H1 (cell line): ENCODE results near the gene MATN1. TPM values are rescaled to one million over a fixed set of nuclear protein-coding genes. Genes with fewer than 3 reads are reported as not detected.
A peak's percentile ranks its signal among the peaks of the same experiment; 100 is the strongest.

Experiments
- CTCF ChIA-PET: fragments of 300-600 bp; sonication (Branson Sonifier 250); formaldehyde crosslinking; loops from one replicate; lab custom pipeline; 2021; ENCODE audit not compliant: partially characterized antibody; lab: Charles Lee
- POLR2A ChIA-PET: fragments of 300-600 bp; sonication (Branson Sonifier 250); formaldehyde crosslinking; loops from one replicate; lab custom pipeline; 2021; ENCODE audit warnings: inconsistent platforms; ENCODE audit not compliant: partially characterized antibody; lab: Charles Lee
- DNase-seq, 2 experiments: peaks; one replicate each; pipeline versions ENCODE4 v3.0.0 to v3.0.0-alpha.2; 2010 to 2022; ENCODE audit warnings: low spot score in 2 of 2, low read depth in 1 of 2, mixed read lengths in 1 of 2
- FAIRE-seq: peaks from 2 replicates; lab custom pipeline; 2011; peaks lifted over from hg19 to GRCh38; lab: Jason Lieb, UNC
- H2AFZ ChIP-seq: 2 replicates; pipeline ENCODE4 v1.8.1; 2012; ENCODE audit warnings: low read length, inconsistent platforms
- H2AK5ac ChIP-seq: 2 replicates; pipeline ENCODE4 v1.6.1; 2013; ENCODE audit warnings: low read depth, low read length
- H2BK120ac ChIP-seq: replicated peaks from 2 replicates; pipeline ENCODE3; 2013; ENCODE audit warnings: low read depth, low read length, inconsistent platforms
- H2BK12ac ChIP-seq: 2 replicates; pipeline ENCODE4 v1.6.1; 2013; ENCODE audit warnings: low read depth, low read length
- H2BK15ac ChIP-seq: 2 replicates; pipeline ENCODE4 v1.6.1; 2013; ENCODE audit warnings: low read length
- H2BK20ac ChIP-seq: 2 replicates; pipeline ENCODE4 v1.6.1; 2013; ENCODE audit warnings: low read length
- H2BK5ac ChIP-seq: 2 replicates; pipeline ENCODE4 v1.6.1; 2013; ENCODE audit warnings: low read depth, low read length
- H3K14ac ChIP-seq: 2 replicates; pipeline ENCODE4 v1.6.1; 2013; ENCODE audit warnings: inconsistent platforms; ENCODE audit not compliant: insufficient read length
- H3K18ac ChIP-seq: 2 replicates; pipeline ENCODE4 v1.6.1; 2013; ENCODE audit warnings: low read length; ENCODE audit errors: extremely low read depth
- H3K23ac ChIP-seq: 2 replicates; pipeline ENCODE4 v1.6.1; 2013; ENCODE audit warnings: inconsistent platforms; ENCODE audit not compliant: insufficient read length
- H3K23me2 ChIP-seq: 2 replicates; pipeline ENCODE4 v1.6.1; 2013; ENCODE audit warnings: low read depth, low read length
- H3K27ac ChIP-seq: 2 replicates; pipeline ENCODE4 v1.6.1; 2011; ENCODE audit warnings: low read depth, low read length, inconsistent platforms
- H3K27me3 ChIP-seq, 4 experiments: replicated peaks in 1 of 4; 1 replicate in 1 of 4; 2 replicates in 3 of 4; pipeline versions ENCODE4 v1.6.1 to v1.8.1; 2011 to 2013; ENCODE audit warnings: low read length in 3 of 4, mild to moderate bottlenecking in 3 of 4, inconsistent platforms in 2 of 4, mixed read lengths in 2 of 4, moderate library complexity in 1 of 4; ENCODE audit not compliant: control insufficient read depth in 3 of 4, insufficient read depth in 3 of 4; ENCODE audit errors: extremely low read depth in 1 of 4
- H3K36me3 ChIP-seq, 4 experiments: 2 replicates each; pipeline versions ENCODE4 v1.6.1 to v1.8.1; 2011 to 2013; ENCODE audit warnings: mild to moderate bottlenecking in 4 of 4, low read length in 3 of 4, moderate library complexity in 2 of 4, control low read depth in 1 of 4, inconsistent platforms in 1 of 4; ENCODE audit not compliant: insufficient read depth in 4 of 4, control insufficient read depth in 2 of 4
- H3K4ac ChIP-seq: replicated peaks from 2 replicates; pipeline ENCODE3; 2013; ENCODE audit warnings: low read length, low read depth, mixed read lengths, inconsistent platforms; ENCODE audit not compliant: insufficient read length
- H3K4me1 ChIP-seq, 4 experiments: replicated peaks in 1 of 4; 1 replicate in 1 of 4; 2 replicates in 3 of 4; pipeline versions ENCODE4 v1.6.1 to v1.8.1; 2011 to 2013; ENCODE audit warnings: low read length in 3 of 4, inconsistent platforms in 2 of 4, mixed read lengths in 1 of 4; ENCODE audit not compliant: insufficient read depth in 4 of 4, control insufficient read depth in 3 of 4
- H3K4me2 ChIP-seq, 2 experiments: 2 replicates each; pipeline versions ENCODE4 v1.6.1 to v1.8.1; 2011 to 2013; ENCODE audit warnings: low read depth in 2 of 2, low read length in 2 of 2, control low read depth in 1 of 2, inconsistent platforms in 1 of 2, mild to moderate bottlenecking in 1 of 2; ENCODE audit not compliant: insufficient read depth in 1 of 2
- H3K4me3 ChIP-seq, 4 experiments: fragments of 200-600, 300-600 bp in 1 of 4; sonication (generic), shearing (Covaris generic), sonication (Bioruptor Twin) in 1 of 4; 2 replicates each; pipeline versions ENCODE4 v1.5.1 to v1.8.1; 2011 to 2016; ENCODE audit warnings: low read length in 4 of 4, low read depth in 3 of 4, control low read depth in 2 of 4, inconsistent platforms in 2 of 4, mild to moderate bottlenecking in 2 of 4, mixed read lengths in 1 of 4, moderate library complexity in 1 of 4; ENCODE audit not compliant: insufficient read depth in 2 of 4; ENCODE audit errors: extremely low read depth in 1 of 4
- H3K56ac ChIP-seq: replicated peaks from 2 replicates; pipeline ENCODE3; 2013; ENCODE audit warnings: low read depth, mild to moderate bottlenecking, mixed read lengths, low read length, inconsistent platforms; ENCODE audit not compliant: insufficient read length
- H3K79me1 ChIP-seq: 2 replicates; pipeline ENCODE4 v1.6.1; 2013; ENCODE audit warnings: low read depth, low read length, control low read depth
- H3K79me2 ChIP-seq, 2 experiments: 2 replicates each; pipeline versions ENCODE4 v1.6.1 to v1.8.1; 2012 to 2013; ENCODE audit warnings: low read length in 2 of 2, mild to moderate bottlenecking in 2 of 2, inconsistent platforms in 1 of 2; ENCODE audit not compliant: insufficient read depth in 2 of 2, control insufficient read depth in 1 of 2
- H3K9ac ChIP-seq, 4 experiments: replicated peaks in 1 of 4; 1 replicate in 1 of 4; 2 replicates in 3 of 4; pipeline versions ENCODE4 v1.6.1 to v1.8.1; 2011 to 2013; ENCODE audit warnings: low read depth in 3 of 4, low read length in 3 of 4, control low read depth in 2 of 4, mild to moderate bottlenecking in 2 of 4, moderate library complexity in 2 of 4, inconsistent platforms in 1 of 4; ENCODE audit errors: extremely low read depth in 1 of 4
- H3K9me3 ChIP-seq, 2 experiments: 2 replicates each; pipeline versions ENCODE4 v1.6.1 to v1.8.1; 2012 to 2013; ENCODE audit warnings: mild to moderate bottlenecking in 2 of 2, moderate library complexity in 2 of 2, control low read depth in 1 of 2, inconsistent platforms in 1 of 2, low read depth in 1 of 2, low read length in 1 of 2, mixed read lengths in 1 of 2; ENCODE audit not compliant: insufficient read depth in 2 of 2
- H4K20me1 ChIP-seq, 2 experiments: replicated peaks in 1 of 2; 2 replicates each; pipeline versions ENCODE3 to v1.8.1; 2011 to 2013; ENCODE audit warnings: inconsistent platforms in 2 of 2, low read length in 2 of 2, mild to moderate bottlenecking in 1 of 2; ENCODE audit not compliant: insufficient read depth in 2 of 2, control insufficient read depth in 1 of 2
- H4K5ac ChIP-seq: 2 replicates; pipeline ENCODE4 v1.6.1; 2013; ENCODE audit warnings: low read length, low read depth, mixed read lengths, inconsistent platforms; ENCODE audit not compliant: insufficient read length
- H4K8ac ChIP-seq: 2 replicates; pipeline ENCODE4 v1.8.0; 2013; ENCODE audit warnings: mild to moderate bottlenecking, moderate library complexity, low read length, inconsistent platforms; ENCODE audit not compliant: insufficient read depth; ENCODE audit errors: extremely low read depth
- H4K91ac ChIP-seq: replicated peaks from 2 replicates; pipeline ENCODE3; 2013; ENCODE audit warnings: low read length, mixed read lengths, inconsistent platforms; ENCODE audit not compliant: insufficient read length
- BACH1 ChIP-seq: IDR thresholded peaks from 2 replicates; pipeline ENCODE4 v1.6.1; 2012; ENCODE audit warnings: low read length, improper control_type of control experiment
- GTF2F1 ChIP-seq: IDR thresholded peaks from 2 replicates; pipeline ENCODE4 v1.6.1; 2012; ENCODE audit warnings: low read depth, low read length, improper control_type of control experiment, borderline replicate concordance
- JUND ChIP-seq: IDR thresholded peaks from 2 replicates; pipeline ENCODE4 v1.6.1; 2011; ENCODE audit warnings: mild to moderate bottlenecking, improper control_type of control experiment, low read length
- MAFK ChIP-seq: IDR thresholded peaks from 2 replicates; pipeline ENCODE4 v1.6.1; 2012; ENCODE audit warnings: low read depth, mild to moderate bottlenecking, improper control_type of control experiment, low read length
- POLR2A ChIP-seq, 2 experiments: IDR thresholded peaks; 1 replicate in 1 of 2; 2 replicates in 1 of 2; pipeline ENCODE4 v1.6.1; 2011; ENCODE audit warnings: low read depth in 2 of 2, low read length in 2 of 2, mild to moderate bottlenecking in 2 of 2; ENCODE audit errors: control extremely low read depth in 1 of 2
- SIN3A ChIP-seq, 2 experiments: IDR thresholded peaks in 1 of 2; conservative IDR thresholded peaks in 1 of 2; 2 replicates each; pipeline ENCODE4 v1.6.1; 2011 to 2012; ENCODE audit warnings: low read length in 2 of 2, improper control_type of control experiment in 1 of 2, low read depth in 1 of 2, mild to moderate bottlenecking in 1 of 2
- SUZ12 ChIP-seq: fragments of 200-600 bp; sonication (generic); IDR thresholded peaks from 2 replicates; pipeline ENCODE4 v1.6.1; 2012; ENCODE audit warnings: mild to moderate bottlenecking, inconsistent platforms, low read length, moderate library complexity, mixed read lengths
- TAF1 ChIP-seq: IDR thresholded peaks from 2 replicates; pipeline ENCODE4 v1.6.1; 2011; ENCODE audit warnings: mild to moderate bottlenecking, low read depth, low read length
- ZNF274 ChIP-seq: IDR thresholded peaks from 2 replicates; pipeline ENCODE4 v1.7.0; 2012; ENCODE audit warnings: low read length, borderline replicate concordance; ENCODE audit errors: extremely low read depth
- WGBS, 2 experiments: shearing (Covaris generic) in 1 of 2; methylation state at CpG; one replicate each; pipeline versions ENCODE4 v1.1.6 to v1.1.7; 2013 to 2015; ENCODE audit warnings: low lambda C conversion rate in 2 of 2, mixed read lengths in 2 of 2, inconsistent platforms in 1 of 2, low coverage in 1 of 2, missing lambda C conversion rate in 1 of 2; ENCODE audit not compliant: insufficient replicate concordance in 2 of 2, insufficient coverage in 1 of 2, insufficient read length in 1 of 2; ENCODE audit errors: extremely low coverage in 1 of 2, missing lambda C conversion rate in 1 of 2; 5-methylcytosine and 5-hydroxymethylcytosine counted together
- polyA plus RNA-seq, 7 experiments: library from polyadenylated mRNA; depleted of rRNA in 3 of 7; stranded (reverse) in 5 of 7; unstranded in 2 of 7; fragments of >200 nt in 5 of 7; fragments of 200-250 nt in 2 of 7; gene quantifications; 1 replicate in 5 of 7; 2 replicates in 1 of 7; 4 replicates in 1 of 7; pipeline versions ENCODE4 v1.2.1 to v1.2.3, GENCODE V29; 2011 to 2013; ENCODE audit warnings: missing spikeins in 2 of 7, mixed read lengths in 2 of 7
- total RNA-seq: library from RNA; stranded (reverse); fragmentation: NEBNext Ultra II Directional; extraction: Animal tissue kit (Norgen Biotek cat#: 25700); gene quantifications from 2 replicates; pipeline ENCODE4 v1.2.1, GENCODE V29; 2021
- TF ChIP-seq, protein P1 (sequence below), 3 experiments: IDR thresholded peaks; 1 replicate in 2 of 3; 2 replicates in 1 of 3; pipeline versions ENCODE4 v1.5.1 to v1.6.1; 2011; ENCODE audit warnings: low read length in 3 of 3, mild to moderate bottlenecking in 3 of 3, inconsistent platforms in 2 of 3, low read depth in 1 of 3, moderate library complexity in 1 of 3; ENCODE audit not compliant: insufficient read depth in 1 of 3; ENCODE audit errors: control extremely low read depth in 1 of 3

MATN1 gene
- total and polyA plus RNA-seq, 2 of the 8 experiments (the other 6 are each of a cell fraction or from before 2014, with no cell fraction given): 0.12 to 0.28 TPM

DNA sequence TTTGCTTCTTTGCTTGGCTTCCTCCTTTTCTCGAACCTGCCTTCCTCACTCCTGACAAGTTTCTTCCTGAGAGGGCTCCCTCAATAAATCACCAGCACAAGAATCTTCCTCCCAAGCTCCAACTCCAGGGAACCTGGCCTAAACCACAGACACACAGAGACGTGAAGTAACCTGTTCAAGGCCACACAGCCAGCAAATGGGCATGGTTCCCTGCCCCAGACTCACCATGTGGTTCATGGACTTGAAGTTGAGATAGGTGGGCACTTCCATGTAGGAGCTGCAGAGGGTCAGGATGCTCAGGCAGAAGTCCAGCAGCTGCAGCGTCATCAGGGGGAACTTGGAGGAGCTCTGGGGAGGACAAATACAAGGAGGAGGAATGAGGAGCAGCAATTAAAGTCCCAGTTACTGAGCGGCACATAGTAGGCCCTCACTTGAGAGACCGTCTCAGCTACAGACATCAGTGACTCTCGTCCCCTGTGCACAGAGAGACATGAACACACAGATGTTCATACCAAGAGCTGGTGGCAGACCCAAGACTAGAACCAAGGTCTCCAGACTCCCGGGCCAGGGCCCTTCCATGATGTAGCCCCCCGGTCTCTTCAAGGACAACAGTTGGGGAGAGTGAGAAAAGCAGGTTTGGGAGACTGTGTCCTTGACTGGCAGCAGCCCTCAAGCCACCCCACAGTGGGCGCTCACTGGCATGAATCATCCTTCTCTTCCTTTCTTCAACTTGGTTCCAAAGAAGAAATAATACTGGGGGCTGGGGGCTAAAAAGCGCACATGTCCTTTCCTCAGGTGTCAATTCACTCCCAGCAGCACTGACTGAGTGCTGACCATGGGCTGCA, 15.6 kb upstream of the MATN1 start:
- H3K27me3 ChIP-seq: no peaks in the 10 kb centered on the region
- no peak overlapping the region for H3K4me3 ChIP-seq
- H4K91ac ChIP-seq: no peak overlapping the region
- no peaks in the 10 kb centered on the region for H3K79me2 ChIP-seq
- peak overlapping the region; percentile 33 for H2AK5ac ChIP-seq
- no peak overlapping the region for H2BK120ac ChIP-seq
- no peaks in the 10 kb centered on the region for H3K23me2 ChIP-seq
- FAIRE-seq (no peak), DNase-seq (no peak)
- H3K18ac ChIP-seq: no peak overlapping the region
- H3K23ac ChIP-seq: no peak overlapping the region
- ChIA-PET POLR2A (interaction anchor here (0.6 kb wide), 1 partner anchor 48 kb away, joined by 3 read pairs; no protein-coding TSS in a partner anchor), CTCF (interaction anchor here (1.4 to 55.1 kb wide), 3 partner anchors 11 to 27 kb away, joined by 3 to 1640 read pairs (median 13); partner anchors contain the start of genes LAPTM5 and MATN1)
- no peak overlapping the region for H2BK20ac ChIP-seq
- no peak overlapping the region for H4K5ac ChIP-seq
- H4K8ac ChIP-seq: no peak overlapping the region
- H3K4me1 ChIP-seq: peaks cover 0 to 3% (median 0%) of the 10 kb centered on the region in 4 experiments; a peak in 2 of 7 replicates
- WGBS, 2 experiments: 93% methylated on average over 10 of the region's 10 CpGs; no CpG with 5 or more reads in 1 of the 2 experiments
- no peak overlapping the region for H3K56ac ChIP-seq
- no peaks in the 10 kb centered on the region for H4K20me1 ChIP-seq
- H3K79me1 ChIP-seq: no peaks in the 10 kb centered on the region
- no peak overlapping the region for H3K14ac ChIP-seq
- H3K27ac ChIP-seq: no peak overlapping the region
- no peak overlapping the region for H2AFZ ChIP-seq
- H3K4me2 ChIP-seq: no peak overlapping the region
- H3K9me3 ChIP-seq: no peaks in the 10 kb centered on the region
- 0 out of 2 replicates have a peak overlapping the region, but pooled peaks have one; percentile 37 for H2BK15ac ChIP-seq
- no peak overlapping the region for H3K4ac ChIP-seq
- H3K36me3 ChIP-seq: no peaks in the 10 kb centered on the region
- H3K9ac ChIP-seq: no peak overlapping the region
- H2BK12ac ChIP-seq: no peak overlapping the region
- no peak overlapping the region; the same call in 1 of the 2 replicates for H2BK5ac ChIP-seq
- TF ChIP-seq MAFK (no peak), ZNF274 (no peak), GTF2F1 (no peak), TAF1 (no peak), POLR2A (IDR thresholded peaks at IDR 0.05; ENCODE audit: control extremely low read depth in 1 of 2, low read depth in 2 of 2, low read length in 2 of 2) (no peak), SIN3A (conservative IDR thresholded peaks at IDR 0.05 in 1 of 2, IDR thresholded peaks at IDR 0.05 in 1 of 2; ENCODE audit: low read depth in 1 of 2, low read length in 2 of 2) (no peak), JUND (no peak), SUZ12 (no peak), BACH1 (no peak)
- TF ChIP-seq, protein P1, sequence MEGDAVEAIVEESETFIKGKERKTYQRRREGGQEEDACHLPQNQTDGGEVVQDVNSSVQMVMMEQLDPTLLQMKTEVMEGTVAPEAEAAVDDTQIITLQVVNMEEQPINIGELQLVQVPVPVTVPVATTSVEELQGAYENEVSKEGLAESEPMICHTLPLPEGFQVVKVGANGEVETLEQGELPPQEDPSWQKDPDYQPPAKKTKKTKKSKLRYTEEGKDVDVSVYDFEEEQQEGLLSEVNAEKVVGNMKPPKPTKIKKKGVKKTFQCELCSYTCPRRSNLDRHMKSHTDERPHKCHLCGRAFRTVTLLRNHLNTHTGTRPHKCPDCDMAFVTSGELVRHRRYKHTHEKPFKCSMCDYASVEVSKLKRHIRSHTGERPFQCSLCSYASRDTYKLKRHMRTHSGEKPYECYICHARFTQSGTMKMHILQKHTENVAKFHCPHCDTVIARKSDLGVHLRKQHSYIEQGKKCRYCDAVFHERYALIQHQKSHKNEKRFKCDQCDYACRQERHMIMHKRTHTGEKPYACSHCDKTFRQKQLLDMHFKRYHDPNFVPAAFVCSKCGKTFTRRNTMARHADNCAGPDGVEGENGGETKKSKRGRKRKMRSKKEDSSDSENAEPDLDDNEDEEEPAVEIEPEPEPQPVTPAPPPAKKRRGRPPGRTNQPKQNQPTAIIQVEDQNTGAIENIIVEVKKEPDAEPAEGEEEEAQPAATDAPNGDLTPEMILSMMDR (IDR thresholded peaks at IDR 0.05; ENCODE audit: control extremely low read depth in 1 of 3, insufficient read depth in 1 of 3, low read depth in 1 of 3, low read length in 3 of 3): no peak
